HepG2 (cell line): ENCODE results near the gene TEX19. TPM values are rescaled to one million over a fixed set of nuclear protein-coding genes. Genes with fewer than 3 reads are reported as not detected.

ENCODE experiments used
- ATAC-seq: fragments of 200-7000 bp; cut with Tn5 transposase; 3 replicates; pipeline ENCODE4 v1.9.1; 2020; ENCODE audit warnings: mild to moderate bottlenecking, moderate library complexity
- BruUV-seq: library from RNA; stranded (reverse); fragments of 400-500 nt; replicated peaks from 2 replicates; lab custom pipeline; 2021; lab: Mats Ljungman, UMichigan
- CTCF ChIA-PET: fragments of 300-600 bp; formaldehyde crosslinking; extraction: SDS; loops from one replicate; lab custom pipeline; 2021; ENCODE audit warnings: low total read pairs, inconsistent platforms, low intra/inter-chr PET ratio; lab: Yijun Ruan, JAX
- POLR2A ChIA-PET: fragments of 350-600 bp; sonication (Branson Sonifier 250); formaldehyde crosslinking; loops from one replicate; lab custom pipeline; 2020; ENCODE audit warnings: antibody characterized with exemption, inconsistent platforms; lab: Yijun Ruan, JAX
- DNase-seq: peaks from one replicate; pipeline ENCODE4 v3.0.0-alpha.2; 2015; ENCODE audit warnings: low spot score
- FAIRE-seq: peaks from 3 replicates; lab custom pipeline; 2011; peaks lifted over from hg19 to GRCh38; lab: Jason Lieb, UNC
- H2AFZ ChIP-seq: one replicate; pipeline ENCODE4 v1.6.1; 2011; ENCODE audit warnings: low read length, inconsistent platforms
- H3K27ac ChIP-seq: fragments of 300-600 bp; 3 replicates; pipeline ENCODE4 v1.8.0; 2011; ENCODE audit warnings: mixed run types, mild to moderate bottlenecking, mixed read lengths, low read length, inconsistent platforms; ENCODE audit not compliant: insufficient read depth; ENCODE audit errors: extremely low read length
- H3K27me3 ChIP-seq, 2 experiments: fragments of 200-600 bp in 1 of 2; 2 replicates in 1 of 2; 3 replicates in 1 of 2; pipeline versions ENCODE4 v1.6.0 to v1.8.0; 2011; ENCODE audit warnings: low read length in 2 of 2, mild to moderate bottlenecking in 2 of 2, moderate library complexity in 2 of 2, inconsistent platforms in 1 of 2; ENCODE audit not compliant: insufficient read depth in 2 of 2, control insufficient read depth in 1 of 2
- H3K36me3 ChIP-seq, 2 experiments: fragments of 200-600 bp in 1 of 2; replicated peaks in 1 of 2; 2 replicates in 1 of 2; 3 replicates in 1 of 2; pipeline versions ENCODE4 v1.5.1 to v1.8.0; 2011; ENCODE audit warnings: low read length in 2 of 2, inconsistent platforms in 1 of 2; ENCODE audit not compliant: insufficient read depth in 2 of 2, control insufficient read depth in 1 of 2
- H3K4me1 ChIP-seq: 2 replicates; pipeline ENCODE4 v1.5.1; 2012; ENCODE audit warnings: low read length, inconsistent platforms; ENCODE audit not compliant: insufficient read depth
- H3K4me2 ChIP-seq: 2 replicates; pipeline ENCODE4 v1.6.0; 2011; ENCODE audit warnings: low read depth, low read length, inconsistent platforms
- H3K4me3 ChIP-seq, 3 experiments: fragments of 200-600 bp in 1 of 3; sonication (generic), shearing (Covaris generic) in 1 of 3; replicated peaks in 1 of 3; 2 replicates each; pipeline ENCODE4 v1.5.1; 2011 to 2016; ENCODE audit warnings: low read length in 3 of 3, inconsistent platforms in 2 of 3, low read depth in 2 of 3, mild to moderate bottlenecking in 2 of 3, control low read depth in 1 of 3, mixed read lengths in 1 of 3; ENCODE audit not compliant: insufficient read depth in 1 of 3
- H3K79me2 ChIP-seq: one replicate; pipeline ENCODE4 v1.6.1; 2011; ENCODE audit warnings: low read length, inconsistent platforms; ENCODE audit not compliant: insufficient read depth
- H3K9ac ChIP-seq: 2 replicates; pipeline ENCODE4 v1.6.0; 2011; ENCODE audit warnings: mild to moderate bottlenecking, low read depth, low read length, inconsistent platforms; ENCODE audit not compliant: insufficient read depth
- H3K9me3 ChIP-seq: 2 replicates; pipeline ENCODE4 v1.5.1; 2012; ENCODE audit warnings: mild to moderate bottlenecking, low read length
- H4K20me1 ChIP-seq: 2 replicates; pipeline ENCODE4 v1.6.0; 2011; ENCODE audit warnings: inconsistent platforms, mild to moderate bottlenecking, low read length, moderate library complexity; ENCODE audit not compliant: insufficient read depth
- ARID2 ChIP-seq: sonication (generic); formaldehyde crosslinking; IDR thresholded peaks from 2 replicates; pipeline ENCODE4 v1.8.1; 2022; ENCODE audit warnings: mild to moderate bottlenecking, missing genetic modification reagents, borderline replicate concordance
- ARNTL ChIP-seq: sonication (generic); formaldehyde crosslinking; IDR thresholded peaks from 2 replicates; pipeline ENCODE4 v1.4.0; 2020; ENCODE audit warnings: mild to moderate bottlenecking, missing genetic modification reagents
- ATF7-NPFF ChIP-seq: sonication (generic); formaldehyde crosslinking; IDR thresholded peaks from 2 replicates; pipeline ENCODE4 v1.8.1; 2023; ENCODE audit warnings: mild to moderate bottlenecking, low read depth, missing genetic modification reagents, moderate library complexity
- CAMTA2 ChIP-seq: sonication (generic); formaldehyde crosslinking; IDR thresholded peaks from 2 replicates; pipeline ENCODE4 v1.4.0; 2020; ENCODE audit warnings: mild to moderate bottlenecking, missing genetic modification reagents, borderline replicate concordance
- EP300 ChIP-seq, 3 experiments: sonication (generic) in 1 of 3; formaldehyde crosslinking in 1 of 3; IDR thresholded peaks; 2 replicates each; pipeline versions ENCODE4 v1.5.1 to v1.6.1; 2011 to 2020; ENCODE audit warnings: low read depth in 2 of 3, low read length in 2 of 3, borderline replicate concordance in 1 of 3, improper control_type of control experiment in 1 of 3, mild to moderate bottlenecking in 1 of 3, missing genetic modification reagents in 1 of 3, moderate library complexity in 1 of 3
- HNRNPLL ChIP-seq: fragments of 200-400 bp; formaldehyde crosslinking; IDR thresholded peaks from 2 replicates; pipeline ENCODE4 v1.6.1; 2017; ENCODE audit warnings: mild to moderate bottlenecking, low read depth, low read length; ENCODE audit not compliant: poor library complexity, severe bottlenecking
- HOXA3 ChIP-seq: sonication (generic); formaldehyde crosslinking; IDR thresholded peaks from 2 replicates; pipeline ENCODE4 v1.5.0; 2020; ENCODE audit warnings: missing genetic modification reagents
- KLF16 ChIP-seq, 2 experiments: sonication (generic) in 1 of 2; formaldehyde crosslinking in 1 of 2; IDR thresholded peaks; 2 replicates each; pipeline versions ENCODE4 v1.6.1 to v1.8.0; 2016 to 2023; ENCODE audit warnings: missing genetic modification reagents in 2 of 2, missing compliant biosample characterization in 1 of 2
- NONO ChIP-seq, 2 experiments: fragments of 450-650 bp in 1 of 2; sonication (generic) in 1 of 2; formaldehyde crosslinking in 1 of 2; IDR thresholded peaks in 1 of 2; conservative IDR thresholded peaks in 1 of 2; 2 replicates each; pipeline versions ENCODE4 v1.6.1 to v1.8.0; 2017 to 2022; ENCODE audit warnings: mild to moderate bottlenecking in 1 of 2, missing genetic modification reagents in 1 of 2, moderate library complexity in 1 of 2
- PHF5A ChIP-seq: IDR thresholded peaks from one replicate; pipeline ENCODE4 v1.6.1; 2018; ENCODE audit warnings: low read depth, missing genetic modification reagents; ENCODE audit not compliant: unreplicated experiment
- PTBP1 ChIP-seq: fragments of 200-400 bp; formaldehyde crosslinking; IDR thresholded peaks from 2 replicates; pipeline ENCODE4 v1.6.1; 2018; ENCODE audit warnings: low read length, low read depth; ENCODE audit not compliant: poor library complexity, severe bottlenecking
- RBFOX2 ChIP-seq: fragments of 200-400 bp; formaldehyde crosslinking; IDR thresholded peaks from 2 replicates; pipeline ENCODE4 v1.6.1; 2017; ENCODE audit warnings: low read depth, mild to moderate bottlenecking, low read length
- SRSF4 ChIP-seq: fragments of 200-400 bp; formaldehyde crosslinking; IDR thresholded peaks from one replicate; pipeline ENCODE4 v1.6.1; 2018; ENCODE audit warnings: mild to moderate bottlenecking, low read depth, low read length, moderate library complexity; ENCODE audit not compliant: poor library complexity, severe bottlenecking
- ZFP62 ChIP-seq: sonication (generic); formaldehyde crosslinking; IDR thresholded peaks from 2 replicates; pipeline ENCODE4 v1.4.0; 2020; ENCODE audit warnings: missing genetic modification reagents
- ZNF253 ChIP-seq: sonication (generic); formaldehyde crosslinking; IDR thresholded peaks from 2 replicates; pipeline ENCODE4 v1.8.0; 2022; ENCODE audit warnings: mild to moderate bottlenecking, missing genetic modification reagents, borderline replicate concordance
- ZNF329 ChIP-seq: sonication (generic); formaldehyde crosslinking; IDR thresholded peaks from 2 replicates; pipeline ENCODE4 v1.9.0; 2021; ENCODE audit warnings: low read depth, mild to moderate bottlenecking, missing genetic modification reagents
- ZNF350 ChIP-seq: sonication (generic); formaldehyde crosslinking; IDR thresholded peaks from 2 replicates; pipeline ENCODE4 v1.4.0; 2020; ENCODE audit warnings: mild to moderate bottlenecking, low read depth, missing genetic modification reagents, borderline replicate concordance
- ZNF530 ChIP-seq: sonication (generic); formaldehyde crosslinking; IDR thresholded peaks from 2 replicates; pipeline ENCODE4 v1.5.0; 2020; ENCODE audit warnings: low read depth, mild to moderate bottlenecking, missing genetic modification reagents
- WGBS: methylation state at CpG from one replicate; pipeline ENCODE4 v1.1.6; 2017; ENCODE audit warnings: low lambda C conversion rate; 5-methylcytosine and 5-hydroxymethylcytosine counted together
- in situ Hi-C: cut with HindIII; loops from 2 replicates; pipeline ENCODE4 v1.10.0; 2017; ENCODE audit warnings: low pct_unique_long_range_greater_than_20kb; ENCODE audit not compliant: extremely low pct_ligation_motif_present
- intact Hi-C: fragments of 100-400 bp; cut with micrococcal nuclease; formaldehyde crosslinking; loops from one replicate; pipeline ENCODE4 v1.10.0; 2022; ENCODE audit not compliant: unreplicated experiment
- polyA plus RNA-seq, 8 experiments: library from polyadenylated mRNA; depleted of rRNA in 3 of 8; stranded (reverse) in 7 of 8; unstranded in 1 of 8; fragments of >200 nt; fragmentation: Illumina TruSeq in 4 of 8; extraction: Trizol in 4 of 8; gene quantifications; 2 replicates each; pipeline versions ENCODE4 v1.2.1 to v1.2.3, GENCODE V29; 2011 to 2016; ENCODE audit warnings: low read depth in 4 of 8, missing spikeins in 1 of 8, mixed read lengths in 1 of 8; ENCODE audit not compliant: insufficient read depth in 1 of 8
- total RNA-seq, 5 experiments: library from RNA; depleted of rRNA; stranded (reverse); fragments of >200 nt; fragmentation: Illumina TruSeq; extraction: Trizol; gene quantifications; 2 replicates each; pipeline ENCODE4 v1.2.3, GENCODE V29; 2016; ENCODE audit warnings: low read depth in 1 of 5
- TF ChIP-seq, protein P1 (sequence below): sonication (generic); formaldehyde crosslinking; IDR thresholded peaks from 2 replicates; pipeline ENCODE4 v1.4.0; 2020; ENCODE audit warnings: mild to moderate bottlenecking, low read depth, missing genetic modification reagents
- TF ChIP-seq, protein P2 (sequence below): sonication (generic); formaldehyde crosslinking; IDR thresholded peaks from 2 replicates; pipeline ENCODE4 v1.4.0; 2020; ENCODE audit warnings: missing genetic modification reagents, mild to moderate bottlenecking, borderline replicate concordance

Gene TEX19
- total and polyA plus RNA-seq, 2 of the 13 experiments (the other 11 are each of a cell fraction or from before 2014, with no cell fraction given) = 1.3 to 6.0 TPM

- Histone ChIP-seq H3K4me3 (no peak overlapping the region), H3K27me3 (no peaks in the 10 kb centered on the region), H3K4me2 (peak overlapping the region; percentile 68; the same call in 1 of the 2 replicates), H4K20me1 (no peaks in the 10 kb centered on the region), H3K9me3 (no peaks in the 10 kb centered on the region), H3K9ac (no peak overlapping the region), H3K79me2 (no peaks in the 10 kb centered on the region), H3K36me3 (no peaks in the 10 kb centered on the region), H3K4me1 (peaks cover 71% of the 10 kb centered on the region), H3K27ac (no peak overlapping the region), H2AFZ (no peak overlapping the region)
- POLR2A ChIA-PET = interaction anchor here (0.7 to 5.0 kb wide), 9 partner anchors 9 to 105 kb away, joined by 3 to 36 read pairs (median 10); partner anchors contain the start of gene CD7
- BruUV-seq = no TSS peak
- in situ Hi-C loops (loop anchor here (10.0 kb wide), 1 partner anchor 197 kb away; no protein-coding TSS in a partner anchor), intact Hi-C loops (no loop called here)
- FAIRE-seq = no peak
- CTCF ChIA-PET = interaction anchor here (0.6 kb wide), 1 partner anchor 67 kb away, joined by 3 read pairs; no protein-coding TSS in a partner anchor
- DNase-seq = no peak
- no peak; the same call in 2 of the 3 replicates for ATAC-seq
- WGBS = 67% methylated on average over 2 of the region's 2 CpGs
- TF ChIP-seq PTBP1 = no peak
- TF ChIP-seq ARNTL (CRISPR knock-in tag) = no peak
- no peak for TF ChIP-seq RBFOX2
- no peak for TF ChIP-seq ARID2 (CRISPR knock-in tag)
- TF ChIP-seq, protein P1, sequence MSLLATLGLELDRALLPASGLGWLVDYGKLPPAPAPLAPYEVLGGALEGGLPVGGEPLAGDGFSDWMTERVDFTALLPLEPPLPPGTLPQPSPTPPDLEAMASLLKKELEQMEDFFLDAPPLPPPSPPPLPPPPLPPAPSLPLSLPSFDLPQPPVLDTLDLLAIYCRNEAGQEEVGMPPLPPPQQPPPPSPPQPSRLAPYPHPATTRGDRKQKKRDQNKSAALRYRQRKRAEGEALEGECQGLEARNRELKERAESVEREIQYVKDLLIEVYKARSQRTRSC (CRISPR knock-in tag) = no peak
- TF ChIP-seq NONO (IDR thresholded peaks at IDR 0.05) = no peak
- no peak for TF ChIP-seq NONO (CRISPR knock-in tag; conservative IDR thresholded peaks at IDR 0.05)
- TF ChIP-seq, protein P2, sequence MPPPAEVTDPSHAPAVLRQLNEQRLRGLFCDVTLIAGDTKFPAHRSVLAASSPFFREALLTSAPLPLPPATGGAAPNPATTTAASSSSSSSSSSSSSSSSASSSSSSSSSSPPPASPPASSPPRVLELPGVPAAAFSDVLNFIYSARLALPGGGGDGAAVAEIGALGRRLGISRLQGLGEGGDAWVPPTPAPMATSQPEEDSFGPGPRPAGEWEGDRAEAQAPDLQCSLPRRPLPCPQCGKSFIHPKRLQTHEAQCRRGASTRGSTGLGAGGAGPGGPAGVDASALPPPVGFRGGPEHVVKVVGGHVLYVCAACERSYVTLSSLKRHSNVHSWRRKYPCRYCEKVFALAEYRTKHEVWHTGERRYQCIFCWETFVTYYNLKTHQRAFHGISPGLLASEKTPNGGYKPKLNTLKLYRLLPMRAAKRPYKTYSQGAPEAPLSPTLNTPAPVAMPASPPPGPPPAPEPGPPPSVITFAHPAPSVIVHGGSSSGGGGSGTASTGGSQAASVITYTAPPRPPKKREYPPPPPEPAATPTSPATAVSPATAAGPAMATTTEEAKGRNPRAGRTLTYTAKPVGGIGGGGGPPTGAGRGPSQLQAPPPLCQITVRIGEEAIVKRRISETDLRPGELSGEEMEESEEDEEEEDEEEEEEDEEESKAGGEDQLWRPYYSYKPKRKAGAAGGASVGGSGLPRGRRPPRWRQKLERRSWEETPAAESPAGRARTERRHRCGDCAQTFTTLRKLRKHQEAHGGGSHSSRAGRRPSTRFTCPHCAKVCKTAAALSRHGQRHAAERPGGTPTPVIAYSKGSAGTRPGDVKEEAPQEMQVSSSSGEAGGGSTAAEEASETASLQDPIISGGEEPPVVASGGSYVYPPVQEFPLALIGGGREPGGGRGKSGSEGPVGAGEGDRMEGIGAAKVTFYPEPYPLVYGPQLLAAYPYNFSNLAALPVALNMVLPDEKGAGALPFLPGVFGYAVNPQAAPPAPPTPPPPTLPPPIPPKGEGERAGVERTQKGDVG (CRISPR knock-in tag) = no peak
- TF ChIP-seq EP300 (IDR thresholded peaks at IDR 0.05; ENCODE audit: low read depth in 2 of 2, low read length in 2 of 2) = no peak
- 0 out of 2 replicates have a peak, but pooled peaks have one; percentile 22 for TF ChIP-seq EP300 (CRISPR knock-in tag; IDR thresholded peaks at IDR 0.05; ENCODE audit: borderline replicate concordance)
- TF ChIP-seq CAMTA2 = no peak
- no peak for TF ChIP-seq SRSF4
- no peak for TF ChIP-seq KLF16 (CRISPR knock-in tag; IDR thresholded peaks at IDR 0.05)
- TF ChIP-seq ZNF253 = no peak
- 0 out of 2 replicates have a peak, but pooled peaks have one; percentile 16 for TF ChIP-seq ATF7-NPFF (CRISPR knock-in tag)
- 0 out of 2 replicates have a peak, but pooled peaks have one; percentile 45 for TF ChIP-seq ZNF350 (CRISPR knock-in tag)
- TF ChIP-seq ZNF329 (CRISPR knock-in tag) = no peak
- TF ChIP-seq HNRNPLL = peak; percentile 9
- TF ChIP-seq ZNF530 (CRISPR knock-in tag) = no peak
- TF ChIP-seq HOXA3 = no peak
- no peak for TF ChIP-seq ZFP62 (CRISPR knock-in tag)
- TF ChIP-seq PHF5A (CRISPR knock-in tag) = no peak
Observed at GRCh38 chr17:82357394-82357793, 1.7 kb upstream of the TEX19 start.
